ENCODE measurements around the gene CACNG4.

GRCh38 chr17:67041941-67042899 is 77.7 kb downstream of the CACNG4 start:
- TF ChIP-seq CTCF (IDR thresholded peaks at IDR 0.05) (no peak), POLR2A (IDR thresholded peaks at IDR 0.05) (no peak)

Data from uterus (tissue), 2 donors.